ENCODE measurements around the gene FAM168B.

FAM168B gene

GRCh38 chr2:131014141-131014540 lies 79.1 kb downstream of the FAM168B start:
- DNase-seq, result no peak

- no peak for DNase-seq
Observed at GRCh38 chr2:131011486-131011885, 81.8 kb downstream of the FAM168B start.

- DNase-seq, result no peak
Observed at GRCh38 chr2:131010566-131010965, 82.7 kb downstream of the FAM168B start.

GRCh38 chr2:131009713-131010475 lies 83.4 kb downstream of the FAM168B start:
- no peak for DNase-seq

DNA sequence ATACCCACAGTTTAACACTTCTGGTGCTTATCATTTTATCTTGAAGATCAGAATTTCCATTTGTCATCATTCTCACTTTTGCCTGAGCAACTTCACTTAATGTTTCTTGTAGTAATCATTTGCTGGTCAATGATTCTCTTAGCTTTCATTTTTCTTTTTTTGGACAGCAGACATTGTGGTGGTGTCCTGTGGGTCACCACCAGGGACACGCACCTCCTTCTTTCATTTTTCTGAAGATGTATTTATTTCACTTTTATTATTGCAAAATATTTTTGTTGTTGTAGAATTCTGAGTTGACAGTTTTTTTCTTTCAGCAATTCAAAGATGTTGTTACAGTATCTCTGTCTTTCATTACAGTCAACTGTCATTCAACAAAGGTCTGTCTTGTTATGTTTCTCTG lies 84.3 kb downstream of the FAM168B start:
- no peak for DNase-seq

- DNase-seq, result no peak
Observed at GRCh38 chr2:131006561-131006960, 86.7 kb downstream of the FAM168B start.

- DNase-seq, result no peak
Observed at GRCh38 chr2:131005216-131005935, 87.9 kb downstream of the FAM168B start.

- DNase-seq, result no peak
Observed at GRCh38 chr2:131004446-131005209, 88.6 kb downstream of the FAM168B start.

DNA sequence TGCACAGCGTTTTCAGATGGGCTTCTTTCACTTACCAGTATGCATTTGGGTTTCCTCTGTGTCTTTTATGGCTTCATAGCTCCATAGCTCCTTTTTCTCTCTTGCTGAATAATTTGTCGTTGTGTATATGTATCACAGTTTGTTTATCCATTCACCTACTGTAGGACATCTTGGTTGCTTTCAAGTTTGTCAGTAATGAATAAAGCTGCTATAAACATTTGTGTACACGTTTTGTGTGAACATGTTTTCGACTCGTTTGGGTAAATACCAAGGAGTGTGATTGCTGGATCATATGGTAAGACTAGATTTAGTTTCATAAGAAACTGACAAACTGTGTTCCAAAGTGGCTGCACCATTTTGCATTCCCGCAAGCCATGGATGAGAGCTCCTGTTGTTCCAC lies 94.7 kb downstream of the FAM168B start:
- DNase-seq, result no peak
